ENCODE measurements around the gene RNF34.

The RNF34 gene

GRCh38 chr12:121468499-121468801, 68.5 kb downstream of the RNF34 start:
- DNase-seq, result no peak

GRCh38 chr12:121470751-121471150, 70.8 kb downstream of the RNF34 start:
- DNase-seq, result no peak

GRCh38 chr12:121472150-121472905, 72.4 kb downstream of the RNF34 start:
- DNase-seq, result no peak

Measured in femur (tissue), 1 donor.